Right lobe of liver (tissue), 4 donors: ENCODE measurements around the gene NTM.

Source experiments
- CTCF ChIP-seq, 4 donors: fragments of 200-600 bp in 3 of 4; fragments of 450-650 bp in 1 of 4; IDR thresholded peaks; one replicate each; pipeline versions ENCODE4 v1.5.1 to v1.8.0; 2016 to 2022; ENCODE audit warnings: antibody characterized with exemption in 4 of 4, mild to moderate bottlenecking in 2 of 4
- POLR2A ChIP-seq: fragments of 450-650 bp; IDR thresholded peaks from one replicate; pipeline ENCODE4 v1.6.1; 2017; ENCODE audit warnings: antibody characterized with exemption, mild to moderate bottlenecking
- donor health status: DM: no; HTN: no; CAD: no.
- donor health status: DM: no; HTN: no; CAD: no.
- donor health status: DM: no; HTN: yes; CAD: no.

GRCh38 chr11:131632971-131633370 is 262.6 kb downstream of the NTM start:
- TF ChIP-seq CTCF (IDR thresholded peaks at IDR 0.05) (no peak), POLR2A (no peak)
